GM23338 (cell line): ENCODE measurements around the gene CBARP. TPM values are rescaled to one million over a fixed set of nuclear protein-coding genes. Genes with fewer than 3 reads are reported as not detected.

Source experiments
- ATAC-seq: fragments of 200-7000 bp; cut with Tn5 transposase; 3 replicates; pipeline ENCODE4 v1.9.1; 2020
- DNase-seq: peaks from one replicate; pipeline ENCODE4 v3.0.0-alpha.2; 2015; ENCODE audit warnings: low spot score
- H2AFZ ChIP-seq: fragments of 200-600 bp; sonication (generic); 2 replicates; pipeline ENCODE4 v1.8.0; 2016; ENCODE audit warnings: antibody characterized with exemption, mild to moderate bottlenecking, moderate library complexity
- H3F3A ChIP-seq: fragments of 200-600 bp; sonication (generic); replicated peaks from 2 replicates; pipeline ENCODE4 v1.8.0; 2017; ENCODE audit warnings: antibody characterized with exemption, mixed run types, low read depth
- H3K27ac ChIP-seq: fragments of 200-600 bp; sonication (generic); 2 replicates; pipeline ENCODE4 v1.6.1; 2016; ENCODE audit warnings: low read depth
- H3K27me3 ChIP-seq: fragments of 200-600 bp; sonication (generic); 2 replicates; pipeline ENCODE4 v1.8.0; 2016; ENCODE audit warnings: mild to moderate bottlenecking, mixed run types, moderate library complexity; ENCODE audit not compliant: insufficient read depth
- H3K36me3 ChIP-seq: fragments of 200-600 bp; sonication (generic); 2 replicates; pipeline ENCODE4 v1.8.0; 2016; ENCODE audit warnings: mild to moderate bottlenecking; ENCODE audit not compliant: insufficient read depth
- H3K4me1 ChIP-seq: fragments of 200-600 bp; sonication (generic); 2 replicates; pipeline ENCODE4 v1.8.0; 2016; ENCODE audit warnings: mild to moderate bottlenecking, moderate library complexity; ENCODE audit not compliant: insufficient read depth
- H3K4me2 ChIP-seq: fragments of 200-600 bp; sonication (generic); 2 replicates; pipeline ENCODE4 v1.7.1; 2017; ENCODE audit warnings: mixed run types
- H3K4me3 ChIP-seq: fragments of 200-600 bp; sonication (generic); 2 replicates; pipeline ENCODE4 v1.6.1; 2016; ENCODE audit warnings: mixed run types
- H3K79me2 ChIP-seq: fragments of 200-600 bp; sonication (generic); replicated peaks from 2 replicates; pipeline ENCODE4 v1.8.0; 2017; ENCODE audit warnings: mild to moderate bottlenecking; ENCODE audit not compliant: insufficient read depth
- H3K9me2 ChIP-seq: fragments of 200-600 bp; sonication (generic); 2 replicates; pipeline ENCODE4 v1.8.0; 2017; ENCODE audit not compliant: insufficient read depth
- H4K20me1 ChIP-seq: fragments of 200-600 bp; sonication (generic); replicated peaks from 2 replicates; pipeline ENCODE4 v1.8.0; 2017; ENCODE audit warnings: mild to moderate bottlenecking; ENCODE audit not compliant: insufficient read depth
- H3K27ac Mint-ChIP-seq: 2 replicates; pipeline ENCODE4 v1.8.0; 2020; ENCODE audit warnings: inconsistent platforms, mild to moderate bottlenecking, moderate library complexity, mixed read lengths
- H3K27me3 Mint-ChIP-seq: 3 replicates; pipeline ENCODE4 v1.8.0; 2022; ENCODE audit warnings: low read depth, mild to moderate bottlenecking, moderate library complexity, mixed read lengths, inconsistent platforms; ENCODE audit not compliant: insufficient read depth, poor library complexity
- H3K36me3 Mint-ChIP-seq: 3 replicates; pipeline ENCODE4 v1.8.0; 2021; ENCODE audit warnings: low read depth, mild to moderate bottlenecking, inconsistent platforms, moderate library complexity, mixed read lengths
- H3K4me1 Mint-ChIP-seq: 3 replicates; pipeline ENCODE4 v1.8.0; 2020; ENCODE audit warnings: mild to moderate bottlenecking, inconsistent platforms, mixed read lengths
- H3K4me3 Mint-ChIP-seq: 3 replicates; pipeline ENCODE4 v1.8.0; 2021; ENCODE audit warnings: moderate library complexity, mild to moderate bottlenecking, inconsistent platforms, mixed read lengths
- H3K9me3 Mint-ChIP-seq: 3 replicates; pipeline ENCODE4 v1.8.0; 2020; ENCODE audit warnings: moderate library complexity, mild to moderate bottlenecking, inconsistent platforms, mixed read lengths
- CREB1 ChIP-seq: fragments of 250-450 bp; sonication (Bioruptor Pico); IDR thresholded peaks from 2 replicates; pipeline ENCODE4 v1.5.0; 2020; ENCODE audit warnings: low read depth, mild to moderate bottlenecking, moderate library complexity
- EZH2 ChIP-seq: fragments of 200-600 bp; sonication (generic); IDR thresholded peaks from one replicate; pipeline ENCODE4 v1.8.0; 2017; ENCODE audit warnings: antibody characterized with exemption, mild to moderate bottlenecking, low read depth; ENCODE audit not compliant: unreplicated experiment
- EZH2phosphoT487 ChIP-seq: fragments of 200-600 bp; sonication (generic); IDR thresholded peaks from one replicate; pipeline ENCODE4 v1.8.1; 2018; ENCODE audit warnings: antibody characterized with exemption; ENCODE audit not compliant: unreplicated experiment
- JUNB ChIP-seq: IDR thresholded peaks from one replicate; pipeline ENCODE4 v1.6.1; 2016; ENCODE audit warnings: antibody characterized with exemption; ENCODE audit not compliant: unreplicated experiment
- NANOG ChIP-seq: IDR thresholded peaks from 2 replicates; pipeline ENCODE4 v1.6.1; 2016; ENCODE audit warnings: antibody characterized with exemption, borderline replicate concordance
- POLR2AphosphoS5 ChIP-seq: IDR thresholded peaks from 2 replicates; pipeline ENCODE4 v1.6.1; 2016; ENCODE audit warnings: antibody characterized with exemption, low read depth
- STAT1 ChIP-seq: IDR thresholded peaks from one replicate; pipeline ENCODE4 v1.6.1; 2016; ENCODE audit warnings: antibody characterized with exemption; ENCODE audit not compliant: unreplicated experiment
- ZNF114 ChIP-seq: fragments of 250-450 bp; sonication (Bioruptor Pico); IDR thresholded peaks from 2 replicates; pipeline ENCODE4 v1.5.0; 2020; ENCODE audit warnings: mild to moderate bottlenecking, moderate library complexity
- ZNF331 ChIP-seq: fragments of 250-450 bp; sonication (Bioruptor Pico); IDR thresholded peaks from 2 replicates; pipeline ENCODE4 v1.5.0; 2020; ENCODE audit warnings: low read depth, mild to moderate bottlenecking, moderate library complexity
- polyA plus RNA-seq: library from polyadenylated mRNA; unstranded; fragments of >200 nt; fragmentation: Nextera tagmentation; extraction: Ambion mirVana; gene quantifications from 2 replicates; pipeline ENCODE4 v1.2.1, GENCODE V29; 2016
- total RNA-seq: library from RNA; depleted of rRNA; stranded (reverse); fragments of >200 nt; shearing (Covaris generic); gene quantifications from 2 replicates; pipeline ENCODE4 v1.2.3, GENCODE V29; 2014
- TF ChIP-seq, protein P1 (sequence below): IDR thresholded peaks from one replicate; pipeline ENCODE4 v1.6.1; 2018; ENCODE audit warnings: antibody characterized with exemption; ENCODE audit not compliant: unreplicated experiment
- TF ChIP-seq, protein P2 (sequence below): fragments of 250-450 bp; sonication (Bioruptor Pico); IDR thresholded peaks from 2 replicates; pipeline ENCODE4 v1.5.0; 2020; ENCODE audit warnings: mild to moderate bottlenecking, moderate library complexity
- TF ChIP-seq, protein P3 (sequence below), 2 experiments: fragments of 200-600 bp in 1 of 2; sonication (generic) in 1 of 2; conservative IDR thresholded peaks; 2 replicates each; pipeline versions ENCODE4 v1.5.1 to v1.6.1; 2016 to 2017; ENCODE audit warnings: antibody characterized with exemption in 2 of 2, low read depth in 2 of 2, mild to moderate bottlenecking in 2 of 2, moderate library complexity in 1 of 2
- TF ChIP-seq, protein P4 (sequence below): IDR thresholded peaks from 2 replicates; pipeline ENCODE4 v1.6.1; 2016; ENCODE audit warnings: antibody characterized with exemption

Gene CBARP
- total and polyA plus RNA-seq, 2 experiments from 2014 or later: 2.0 to 14.1 TPM

DNA sequence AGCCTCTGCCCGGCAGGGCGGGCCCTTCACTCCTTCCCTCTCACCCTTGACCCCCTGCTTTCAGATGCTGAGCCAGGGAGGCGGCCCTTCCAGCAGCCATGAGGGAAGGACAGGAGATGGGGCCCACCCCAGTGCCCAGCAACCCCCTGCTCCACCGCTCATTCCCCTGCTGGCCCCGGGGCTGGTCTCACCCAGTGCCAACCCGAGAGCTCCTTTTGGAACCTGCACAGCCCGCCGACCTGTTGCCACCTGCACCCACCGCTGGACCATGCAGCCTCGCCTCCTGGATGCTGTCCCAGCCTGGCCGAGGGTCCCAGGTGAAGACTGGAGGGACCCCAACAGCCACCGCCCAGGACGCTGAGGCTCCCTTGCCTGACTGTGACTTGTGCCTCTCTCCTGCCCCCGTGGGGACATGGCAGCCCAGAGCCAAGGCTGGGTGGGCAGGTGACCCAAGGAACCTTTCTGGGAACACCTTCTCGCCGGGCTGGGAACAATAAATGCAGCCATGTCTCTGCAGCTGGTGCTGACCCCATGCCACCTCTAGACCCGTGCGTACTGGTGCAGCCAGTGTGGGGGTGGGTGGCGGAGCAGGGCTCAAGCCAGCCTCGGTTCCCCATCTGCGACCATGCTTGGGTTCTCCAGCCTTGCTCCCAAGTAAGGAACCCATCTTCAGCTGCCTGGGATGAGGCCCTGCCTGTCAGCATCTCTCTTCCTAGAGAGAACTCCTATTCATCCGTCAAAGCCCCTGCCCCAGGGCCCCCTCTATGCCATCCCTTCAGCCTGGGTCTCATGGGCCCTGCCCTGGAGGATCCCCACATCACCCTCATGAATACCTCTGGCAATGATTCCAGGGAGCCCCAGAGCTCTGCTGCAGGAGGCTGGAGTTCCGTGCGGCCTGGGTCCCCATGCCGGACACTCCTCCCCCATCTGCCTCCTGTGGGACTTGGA lies 41.2 kb upstream of the CBARP start:
- Histone ChIP-seq H3K79me2 (peaks cover 7% of the 10 kb centered on the region), H4K20me1 (peaks cover 2% of the 10 kb centered on the region; the same call in 1 of the 2 replicates), H3K4me3 (no peak overlapping the region), H3K4me1 (peaks cover 4% of the 10 kb centered on the region), H3K4me2 (no peak overlapping the region), H3K27me3 (peaks cover 2% of the 10 kb centered on the region; the same call in 1 of the 2 replicates), H3K9me2 (no peaks in the 10 kb centered on the region), H2AFZ (no peak overlapping the region), H3K27ac (no peak overlapping the region), H3K36me3 (peaks cover under 1% of the 10 kb centered on the region; the same call in 1 of the 2 replicates), H3F3A (peaks cover 28% of the 10 kb centered on the region)
- Mint-ChIP-seq H3K27me3 (peaks cover 22% of the 10 kb centered on the region), H3K27ac (no peak overlapping the region), H3K9me3 (no peaks in the 10 kb centered on the region; the same call in 2 of the 3 replicates), H3K4me3 (no peak overlapping the region), H3K4me1 (peaks cover 20% of the 10 kb centered on the region), H3K36me3 (peaks cover 19% of the 10 kb centered on the region)
- DNase-seq: no peak
- no peak for ATAC-seq
- TF ChIP-seq, protein P1, sequence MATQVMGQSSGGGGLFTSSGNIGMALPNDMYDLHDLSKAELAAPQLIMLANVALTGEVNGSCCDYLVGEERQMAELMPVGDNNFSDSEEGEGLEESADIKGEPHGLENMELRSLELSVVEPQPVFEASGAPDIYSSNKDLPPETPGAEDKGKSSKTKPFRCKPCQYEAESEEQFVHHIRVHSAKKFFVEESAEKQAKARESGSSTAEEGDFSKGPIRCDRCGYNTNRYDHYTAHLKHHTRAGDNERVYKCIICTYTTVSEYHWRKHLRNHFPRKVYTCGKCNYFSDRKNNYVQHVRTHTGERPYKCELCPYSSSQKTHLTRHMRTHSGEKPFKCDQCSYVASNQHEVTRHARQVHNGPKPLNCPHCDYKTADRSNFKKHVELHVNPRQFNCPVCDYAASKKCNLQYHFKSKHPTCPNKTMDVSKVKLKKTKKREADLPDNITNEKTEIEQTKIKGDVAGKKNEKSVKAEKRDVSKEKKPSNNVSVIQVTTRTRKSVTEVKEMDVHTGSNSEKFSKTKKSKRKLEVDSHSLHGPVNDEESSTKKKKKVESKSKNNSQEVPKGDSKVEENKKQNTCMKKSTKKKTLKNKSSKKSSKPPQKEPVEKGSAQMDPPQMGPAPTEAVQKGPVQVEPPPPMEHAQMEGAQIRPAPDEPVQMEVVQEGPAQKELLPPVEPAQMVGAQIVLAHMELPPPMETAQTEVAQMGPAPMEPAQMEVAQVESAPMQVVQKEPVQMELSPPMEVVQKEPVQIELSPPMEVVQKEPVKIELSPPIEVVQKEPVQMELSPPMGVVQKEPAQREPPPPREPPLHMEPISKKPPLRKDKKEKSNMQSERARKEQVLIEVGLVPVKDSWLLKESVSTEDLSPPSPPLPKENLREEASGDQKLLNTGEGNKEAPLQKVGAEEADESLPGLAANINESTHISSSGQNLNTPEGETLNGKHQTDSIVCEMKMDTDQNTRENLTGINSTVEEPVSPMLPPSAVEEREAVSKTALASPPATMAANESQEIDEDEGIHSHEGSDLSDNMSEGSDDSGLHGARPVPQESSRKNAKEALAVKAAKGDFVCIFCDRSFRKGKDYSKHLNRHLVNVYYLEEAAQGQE: no peak
- TF ChIP-seq EZH2: no peak
- no peak for TF ChIP-seq NANOG
- TF ChIP-seq, protein P2, sequence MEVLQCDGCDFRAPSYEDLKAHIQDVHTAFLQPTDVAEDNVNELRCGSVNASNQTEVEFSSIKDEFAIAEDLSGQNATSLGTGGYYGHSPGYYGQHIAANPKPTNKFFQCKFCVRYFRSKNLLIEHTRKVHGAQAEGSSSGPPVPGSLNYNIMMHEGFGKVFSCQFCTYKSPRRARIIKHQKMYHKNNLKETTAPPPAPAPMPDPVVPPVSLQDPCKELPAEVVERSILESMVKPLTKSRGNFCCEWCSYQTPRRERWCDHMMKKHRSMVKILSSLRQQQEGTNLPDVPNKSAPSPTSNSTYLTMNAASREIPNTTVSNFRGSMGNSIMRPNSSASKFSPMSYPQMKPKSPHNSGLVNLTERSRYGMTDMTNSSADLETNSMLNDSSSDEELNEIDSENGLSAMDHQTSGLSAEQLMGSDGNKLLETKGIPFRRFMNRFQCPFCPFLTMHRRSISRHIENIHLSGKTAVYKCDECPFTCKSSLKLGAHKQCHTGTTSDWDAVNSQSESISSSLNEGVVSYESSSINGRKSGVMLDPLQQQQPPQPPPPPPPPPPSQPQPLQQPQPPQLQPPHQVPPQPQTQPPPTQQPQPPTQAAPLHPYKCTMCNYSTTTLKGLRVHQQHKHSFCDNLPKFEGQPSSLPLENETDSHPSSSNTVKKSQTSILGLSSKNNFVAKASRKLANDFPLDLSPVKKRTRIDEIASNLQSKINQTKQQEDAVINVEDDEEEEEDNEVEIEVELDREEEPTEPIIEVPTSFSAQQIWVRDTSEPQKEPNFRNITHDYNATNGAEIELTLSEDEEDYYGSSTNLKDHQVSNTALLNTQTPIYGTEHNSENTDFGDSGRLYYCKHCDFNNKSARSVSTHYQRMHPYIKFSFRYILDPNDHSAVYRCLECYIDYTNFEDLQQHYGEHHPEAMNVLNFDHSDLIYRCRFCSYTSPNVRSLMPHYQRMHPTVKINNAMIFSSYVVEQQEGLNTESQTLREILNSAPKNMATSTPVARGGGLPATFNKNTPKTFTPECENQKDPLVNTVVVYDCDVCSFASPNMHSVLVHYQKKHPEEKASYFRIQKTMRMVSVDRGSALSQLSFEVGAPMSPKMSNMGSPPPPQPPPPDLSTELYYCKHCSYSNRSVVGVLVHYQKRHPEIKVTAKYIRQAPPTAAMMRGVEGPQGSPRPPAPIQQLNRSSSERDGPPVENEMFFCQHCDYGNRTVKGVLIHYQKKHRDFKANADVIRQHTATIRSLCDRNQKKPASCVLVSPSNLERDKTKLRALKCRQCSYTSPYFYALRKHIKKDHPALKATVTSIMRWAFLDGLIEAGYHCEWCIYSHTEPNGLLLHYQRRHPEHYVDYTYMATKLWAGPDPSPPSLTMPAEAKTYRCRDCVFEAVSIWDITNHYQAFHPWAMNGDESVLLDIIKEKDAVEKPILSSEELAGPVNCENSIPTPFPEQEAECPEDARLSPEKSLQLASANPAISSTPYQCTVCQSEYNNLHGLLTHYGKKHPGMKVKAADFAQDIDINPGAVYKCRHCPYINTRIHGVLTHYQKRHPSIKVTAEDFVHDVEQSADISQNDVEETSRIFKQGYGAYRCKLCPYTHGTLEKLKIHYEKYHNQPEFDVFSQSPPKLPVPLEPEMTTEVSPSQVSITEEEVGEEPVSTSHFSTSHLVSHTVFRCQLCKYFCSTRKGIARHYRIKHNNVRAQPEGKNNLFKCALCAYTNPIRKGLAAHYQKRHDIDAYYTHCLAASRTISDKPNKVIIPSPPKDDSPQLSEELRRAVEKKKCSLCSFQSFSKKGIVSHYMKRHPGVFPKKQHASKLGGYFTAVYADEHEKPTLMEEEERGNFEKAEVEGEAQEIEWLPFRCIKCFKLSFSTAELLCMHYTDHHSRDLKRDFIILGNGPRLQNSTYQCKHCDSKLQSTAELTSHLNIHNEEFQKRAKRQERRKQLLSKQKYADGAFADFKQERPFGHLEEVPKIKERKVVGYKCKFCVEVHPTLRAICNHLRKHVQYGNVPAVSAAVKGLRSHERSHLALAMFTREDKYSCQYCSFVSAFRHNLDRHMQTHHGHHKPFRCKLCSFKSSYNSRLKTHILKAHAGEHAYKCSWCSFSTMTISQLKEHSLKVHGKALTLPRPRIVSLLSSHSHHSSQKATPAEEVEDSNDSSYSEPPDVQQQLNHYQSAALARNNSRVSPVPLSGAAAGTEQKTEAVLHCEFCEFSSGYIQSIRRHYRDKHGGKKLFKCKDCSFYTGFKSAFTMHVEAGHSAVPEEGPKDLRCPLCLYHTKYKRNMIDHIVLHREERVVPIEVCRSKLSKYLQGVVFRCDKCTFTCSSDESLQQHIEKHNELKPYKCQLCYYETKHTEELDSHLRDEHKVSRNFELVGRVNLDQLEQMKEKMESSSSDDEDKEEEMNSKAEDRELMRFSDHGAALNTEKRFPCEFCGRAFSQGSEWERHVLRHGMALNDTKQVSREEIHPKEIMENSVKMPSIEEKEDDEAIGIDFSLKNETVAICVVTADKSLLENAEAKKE (CRISPR knock-in tag): no peak
- TF ChIP-seq CREB1: no peak
- TF ChIP-seq ZNF331 (CRISPR knock-in tag): no peak
- TF ChIP-seq STAT1: no peak
- TF ChIP-seq ZNF114 (CRISPR knock-in tag): no peak
- no peak for TF ChIP-seq JUNB
- TF ChIP-seq, protein P3, sequence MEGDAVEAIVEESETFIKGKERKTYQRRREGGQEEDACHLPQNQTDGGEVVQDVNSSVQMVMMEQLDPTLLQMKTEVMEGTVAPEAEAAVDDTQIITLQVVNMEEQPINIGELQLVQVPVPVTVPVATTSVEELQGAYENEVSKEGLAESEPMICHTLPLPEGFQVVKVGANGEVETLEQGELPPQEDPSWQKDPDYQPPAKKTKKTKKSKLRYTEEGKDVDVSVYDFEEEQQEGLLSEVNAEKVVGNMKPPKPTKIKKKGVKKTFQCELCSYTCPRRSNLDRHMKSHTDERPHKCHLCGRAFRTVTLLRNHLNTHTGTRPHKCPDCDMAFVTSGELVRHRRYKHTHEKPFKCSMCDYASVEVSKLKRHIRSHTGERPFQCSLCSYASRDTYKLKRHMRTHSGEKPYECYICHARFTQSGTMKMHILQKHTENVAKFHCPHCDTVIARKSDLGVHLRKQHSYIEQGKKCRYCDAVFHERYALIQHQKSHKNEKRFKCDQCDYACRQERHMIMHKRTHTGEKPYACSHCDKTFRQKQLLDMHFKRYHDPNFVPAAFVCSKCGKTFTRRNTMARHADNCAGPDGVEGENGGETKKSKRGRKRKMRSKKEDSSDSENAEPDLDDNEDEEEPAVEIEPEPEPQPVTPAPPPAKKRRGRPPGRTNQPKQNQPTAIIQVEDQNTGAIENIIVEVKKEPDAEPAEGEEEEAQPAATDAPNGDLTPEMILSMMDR (conservative IDR thresholded peaks at IDR 0.05; ENCODE audit: low read depth in 2 of 2): no peak
- TF ChIP-seq POLR2AphosphoS5: no peak
- TF ChIP-seq, protein P4, sequence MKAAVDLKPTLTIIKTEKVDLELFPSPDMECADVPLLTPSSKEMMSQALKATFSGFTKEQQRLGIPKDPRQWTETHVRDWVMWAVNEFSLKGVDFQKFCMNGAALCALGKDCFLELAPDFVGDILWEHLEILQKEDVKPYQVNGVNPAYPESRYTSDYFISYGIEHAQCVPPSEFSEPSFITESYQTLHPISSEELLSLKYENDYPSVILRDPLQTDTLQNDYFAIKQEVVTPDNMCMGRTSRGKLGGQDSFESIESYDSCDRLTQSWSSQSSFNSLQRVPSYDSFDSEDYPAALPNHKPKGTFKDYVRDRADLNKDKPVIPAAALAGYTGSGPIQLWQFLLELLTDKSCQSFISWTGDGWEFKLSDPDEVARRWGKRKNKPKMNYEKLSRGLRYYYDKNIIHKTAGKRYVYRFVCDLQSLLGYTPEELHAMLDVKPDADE: no peak
- no peak for TF ChIP-seq EZH2phosphoT487
